NCI-H526 (cell line): ENCODE results near the gene TRIM40.
A peak's percentile ranks its signal among the peaks of the same experiment; 100 is the strongest.
"Not testable (repeated sequence)": the region's sequence is repeated elsewhere in the genome, so short reads cannot be mapped to it uniquely, and the experiment has no call there.

ENCODE experiments used
- DNase-seq, 2 experiments: peaks; one replicate each; lab custom pipeline; 2025; lab: John Stamatoyannopoulos, UW

TRIM40 gene

GRCh38 chr6:30163090-30163917 is 27.4 kb downstream of the TRIM40 start, which contains the start of gene TRIM15:
TRIM15 (plus strand) TSS chr6:30163546; CDS start chr6:30163685, 139 bp downstream.
- peak; percentile 2 to 44 for DNase-seq

DNA sequence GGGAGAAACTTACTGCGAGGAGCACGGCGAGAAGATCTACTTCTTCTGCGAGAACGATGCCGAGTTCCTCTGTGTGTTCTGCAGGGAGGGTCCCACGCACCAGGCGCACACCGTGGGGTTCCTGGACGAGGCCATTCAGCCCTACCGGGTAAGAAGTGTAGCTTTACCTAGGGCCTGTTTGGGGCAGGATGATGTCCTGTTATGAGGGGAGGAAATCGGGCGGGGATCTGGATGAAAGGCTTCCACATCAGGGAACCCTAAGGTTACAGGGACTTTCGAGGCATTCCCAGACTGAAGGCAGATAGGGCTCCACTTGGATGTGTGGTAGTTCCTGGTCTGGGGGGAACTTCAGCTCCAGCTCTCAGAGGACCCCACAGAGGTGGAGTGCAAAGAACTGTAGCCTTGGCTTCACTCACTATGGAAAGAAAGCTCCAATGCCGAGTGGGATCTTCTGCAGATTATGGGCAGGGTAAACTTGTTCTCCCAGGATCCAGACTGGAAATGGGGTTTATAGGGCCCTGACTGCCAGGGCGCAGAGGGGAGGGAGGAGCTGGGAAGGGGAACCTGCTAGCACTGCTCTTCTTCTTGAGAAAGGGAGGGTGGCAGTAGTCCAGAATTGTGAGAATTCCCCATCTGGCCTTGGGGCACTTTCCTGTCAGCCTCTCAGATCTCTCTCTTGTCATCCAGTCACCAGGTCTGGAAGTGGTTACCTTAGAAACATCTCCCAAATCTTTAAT is 28.1 kb downstream of the TRIM40 start:
- DNase-seq: no peak

GRCh38 chr6:30164714-30165113 is 28.8 kb downstream of the TRIM40 start:
- no peak for DNase-seq

DNA sequence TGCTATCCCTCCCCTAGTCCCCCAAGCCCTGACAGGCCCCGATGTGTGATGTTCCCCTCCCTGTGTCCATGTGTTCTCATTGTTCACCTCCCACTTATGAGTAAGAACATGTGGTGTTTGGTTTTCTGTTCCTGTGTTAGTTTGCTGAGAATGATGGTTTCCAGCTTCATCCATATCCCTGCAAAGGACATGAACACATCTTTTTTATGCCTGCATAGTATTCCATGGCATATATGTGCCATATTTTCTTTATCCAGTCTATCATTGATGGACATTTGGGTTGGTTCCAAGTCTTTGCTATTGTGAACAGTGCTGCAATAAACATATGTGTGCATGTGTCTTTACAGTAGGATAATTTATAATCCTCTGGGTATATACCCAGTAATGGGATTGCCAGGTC is 29.3 kb downstream of the TRIM40 start:
- DNase-seq: not testable (repeated sequence)

DNA sequence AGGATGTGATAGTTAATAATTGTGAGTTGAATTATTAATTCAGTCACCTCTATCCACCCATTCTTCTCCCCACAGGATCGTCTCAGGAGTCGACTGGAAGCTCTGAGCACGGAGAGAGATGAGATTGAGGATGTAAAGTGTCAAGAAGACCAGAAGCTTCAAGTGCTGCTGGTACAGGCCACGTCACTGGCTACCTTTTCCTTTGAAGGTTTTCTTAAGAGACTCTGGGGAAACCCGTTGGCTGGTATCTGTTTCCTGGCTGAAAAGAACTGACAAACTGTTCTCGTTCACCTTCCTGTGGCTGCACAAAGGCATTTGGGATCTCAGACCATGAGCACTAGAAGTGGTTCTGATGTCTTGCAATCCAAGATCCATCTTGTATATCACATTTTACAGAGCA is 31.2 kb downstream of the TRIM40 start:
- DNase-seq: no peak

DNA sequence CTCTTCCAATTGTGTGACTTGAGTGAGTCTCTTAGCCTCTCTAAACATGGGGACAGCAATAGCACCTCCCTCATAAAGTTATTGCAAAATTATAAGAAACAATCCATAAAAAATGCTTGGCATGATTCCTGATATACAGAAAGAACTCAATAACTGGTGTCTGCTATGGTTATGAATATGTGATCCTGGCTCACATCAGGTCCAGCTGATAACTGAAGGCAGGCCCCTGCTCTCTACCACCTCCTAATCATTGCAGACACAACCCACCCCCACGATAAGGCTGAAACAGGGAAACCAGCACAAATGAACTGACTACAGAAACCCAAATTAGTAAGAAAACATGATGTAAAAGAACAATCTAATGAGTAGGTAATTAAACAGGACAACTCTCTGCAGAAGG is 32.8 kb downstream of the TRIM40 start:
- no peak for DNase-seq

GRCh38 chr6:30169658-30170614 is 34.0 kb downstream of the TRIM40 start:
- DNase-seq: peak; percentile 47 to 66

GRCh38 chr6:30171677-30172471 is 35.9 kb downstream of the TRIM40 start:
- DNase-seq: peak in 1 of 2 experiments; percentile 16

DNA sequence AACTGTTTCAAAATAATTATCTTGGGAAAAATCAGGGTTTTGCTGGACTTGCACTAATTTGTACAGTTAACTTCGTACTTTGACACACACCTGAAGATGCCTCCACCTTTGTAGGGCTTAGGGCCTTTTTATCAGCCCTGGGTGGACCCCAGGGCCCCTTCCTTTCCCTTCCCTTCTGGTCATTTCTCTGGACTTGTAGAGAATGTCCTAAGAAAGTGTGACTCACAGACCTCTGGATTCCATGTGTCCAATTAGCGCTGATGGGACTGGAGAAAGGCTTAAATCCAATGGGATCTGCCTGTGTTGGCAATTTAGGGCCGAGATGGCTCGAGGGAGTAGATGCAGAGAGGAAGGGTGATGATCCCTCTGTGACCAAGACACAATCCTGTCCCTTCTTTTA is 36.7 kb downstream of the TRIM40 start:
- no peak for DNase-seq

DNA sequence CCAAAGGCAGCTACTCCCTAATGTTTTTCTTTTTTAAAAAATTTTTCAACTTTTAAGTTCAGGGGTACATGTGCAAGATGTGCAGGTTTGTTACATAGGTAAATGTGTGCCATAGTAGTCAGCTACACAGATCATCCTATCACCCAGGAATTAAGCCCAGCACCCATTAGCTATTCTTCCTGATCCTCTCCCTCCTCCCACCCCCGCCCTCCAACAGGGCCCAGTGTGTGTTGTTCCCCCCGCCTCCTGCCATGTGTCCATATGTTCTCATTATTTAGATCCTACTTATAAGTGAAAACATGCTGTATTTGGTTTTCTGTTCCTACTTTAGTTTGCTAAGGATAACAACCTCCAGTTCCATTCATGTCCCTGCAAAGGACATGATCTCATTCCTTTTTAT is 39.8 kb downstream of the TRIM40 start:
- DNase-seq: no peak

DNA sequence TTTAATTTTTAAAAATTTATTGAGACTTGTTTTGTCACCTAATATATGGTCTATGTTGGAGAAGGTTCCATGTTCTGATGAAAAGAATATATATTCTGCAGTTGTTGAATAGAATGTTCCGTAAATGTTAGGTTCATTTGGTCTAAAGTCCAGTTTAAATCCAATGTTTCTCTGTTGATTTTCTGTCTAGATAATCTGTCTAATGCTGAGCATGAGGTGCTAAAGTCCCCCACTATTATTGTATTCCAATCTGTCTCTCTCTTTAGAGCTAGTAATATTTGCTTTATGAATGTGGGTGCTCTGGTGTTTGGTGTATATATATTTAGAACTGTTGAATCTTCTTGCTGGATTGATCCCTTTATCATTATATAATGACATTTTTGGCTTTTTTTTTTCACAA is 42.9 kb downstream of the TRIM40 start:
- no peak for DNase-seq

- DNase-seq: no peak
Measured at GRCh38 chr6:30180145-30180544, 44.2 kb downstream of the TRIM40 start.

DNA sequence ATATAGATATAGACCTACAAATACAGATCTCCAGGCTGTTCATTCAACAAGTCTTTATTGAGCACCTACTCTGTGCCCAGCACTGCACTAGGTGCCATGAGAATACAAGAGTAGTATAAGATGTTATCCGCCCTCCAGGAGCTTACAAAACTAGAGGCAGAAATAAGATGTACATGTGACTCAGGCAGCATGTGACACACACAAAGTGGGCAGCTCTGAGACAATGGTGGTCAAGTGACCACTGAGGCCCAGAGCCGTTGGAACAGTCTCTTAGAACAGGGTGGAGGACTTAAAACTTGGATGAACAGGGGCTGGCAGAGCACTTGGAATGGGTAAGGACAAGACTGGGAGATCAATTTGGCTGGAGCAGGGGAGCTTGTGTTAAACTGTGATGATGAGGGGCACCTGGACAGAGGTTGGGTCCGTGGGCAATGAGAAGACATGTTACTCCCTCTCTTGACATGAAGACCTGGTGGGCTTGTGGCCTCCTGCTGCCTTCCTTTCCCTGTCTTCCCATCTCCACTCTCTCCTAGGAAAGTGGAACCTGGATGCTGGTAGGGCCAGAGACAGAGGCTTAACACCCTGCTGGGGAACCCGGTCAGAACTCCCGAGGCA is 48.6 kb downstream of the TRIM40 start:
- no peak for DNase-seq

- no peak for DNase-seq
Measured at GRCh38 chr6:30185846-30186484, 50.0 kb downstream of the TRIM40 start.

DNA sequence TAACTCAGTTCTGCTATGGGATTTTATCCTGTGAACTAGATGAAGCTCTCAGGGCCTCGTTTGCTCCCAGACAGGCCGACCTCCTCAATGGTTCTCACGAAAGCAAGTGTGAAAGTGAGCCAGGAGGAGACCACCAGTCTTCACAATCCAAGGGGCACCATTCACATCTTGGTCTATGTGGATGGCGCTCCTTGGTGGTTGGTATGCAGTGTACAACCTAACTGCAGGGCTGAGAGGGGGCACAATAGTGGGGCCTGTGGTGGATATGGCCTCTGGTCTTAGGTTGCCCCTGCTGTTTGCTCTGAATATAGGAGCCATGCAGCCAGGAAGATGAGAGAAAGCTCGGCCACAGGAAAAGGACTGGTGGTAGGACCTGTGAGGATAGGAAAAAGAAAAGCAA is 52.6 kb downstream of the TRIM40 start:
- no peak for DNase-seq

DNA sequence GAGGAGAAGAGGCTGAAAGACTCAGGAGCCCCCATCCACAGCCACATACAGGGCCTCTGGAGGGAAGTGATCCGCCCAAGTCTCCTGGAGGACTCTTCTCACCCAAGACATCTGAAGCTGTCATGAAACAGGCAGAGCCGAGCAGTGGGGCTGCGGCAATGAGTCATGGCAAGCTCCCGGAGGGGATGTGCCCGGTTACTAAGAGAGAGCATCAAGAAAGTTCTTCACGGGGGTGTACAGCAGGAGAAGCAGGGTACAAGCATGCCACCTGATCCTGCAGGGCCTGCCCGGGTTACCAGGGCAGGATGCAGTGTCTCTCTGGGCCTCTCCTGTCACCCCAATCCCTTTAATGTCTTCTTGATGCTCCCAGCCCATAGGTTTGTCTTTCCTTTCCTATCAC is 56.1 kb downstream of the TRIM40 start:
- no peak for DNase-seq

GRCh38 chr6:30194797-30195690 is 59.1 kb downstream of the TRIM40 start:
- no peak for DNase-seq

GRCh38 chr6:30195951-30196350 is 60.0 kb downstream of the TRIM40 start:
- DNase-seq: no peak

DNA sequence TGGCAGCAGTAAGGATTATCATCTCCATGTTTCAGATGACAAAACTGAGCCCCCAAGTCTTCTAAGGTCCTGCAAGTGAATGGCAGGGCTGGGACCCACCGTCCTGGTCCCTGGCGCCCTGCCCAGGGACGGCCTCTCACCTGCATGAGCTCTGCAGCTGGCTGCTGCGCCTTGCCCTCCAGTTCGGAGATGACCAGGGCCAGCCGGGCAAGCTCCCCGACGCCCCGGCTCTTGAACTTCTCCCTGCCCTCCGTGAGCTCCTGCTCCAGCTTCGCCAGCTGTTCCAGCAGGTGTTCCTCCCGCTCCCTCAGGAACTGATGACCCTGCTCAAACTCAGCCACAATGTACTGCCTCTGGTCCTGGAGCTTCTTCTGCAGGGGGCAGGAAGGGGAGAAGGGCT is 60.4 kb downstream of the TRIM40 start:
- no peak for DNase-seq
